ENCODE results near the gene TNIP2.
"Not testable (repeated sequence)": the region's sequence is repeated elsewhere in the genome, so short reads cannot be mapped to it uniquely, and the experiment has no call there.

The TNIP2 gene

DNA sequence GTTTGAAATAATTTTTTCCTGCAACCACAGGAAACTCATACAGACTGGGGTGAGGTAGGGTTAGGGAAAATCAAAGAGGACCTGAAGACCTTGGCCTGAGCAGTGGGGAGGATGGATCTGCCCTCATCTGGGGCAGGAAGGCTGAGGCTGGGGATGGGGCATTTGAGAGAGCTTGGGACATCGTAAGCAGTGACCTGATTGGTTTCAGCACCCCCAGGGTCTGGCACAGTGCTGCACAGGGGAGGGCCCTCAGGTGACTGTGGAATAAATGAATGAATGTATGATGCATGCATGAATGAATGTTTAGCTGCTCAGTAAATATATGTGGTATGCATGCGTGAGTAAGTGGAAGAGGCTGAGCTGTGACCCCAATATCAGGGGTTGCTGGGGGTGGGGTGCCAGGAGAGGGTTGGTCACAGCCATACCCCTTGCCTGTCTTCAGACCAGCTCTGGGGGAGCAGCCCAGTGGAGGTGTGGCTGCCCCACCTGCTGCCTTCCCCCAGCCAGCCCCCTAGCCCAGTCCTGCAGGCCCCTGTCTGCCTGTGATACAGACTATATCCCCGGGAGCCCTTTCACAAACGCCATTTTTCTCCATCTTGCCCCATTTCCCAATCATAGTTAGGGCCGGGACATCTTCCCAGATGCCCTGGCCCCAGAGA, 11.0 kb upstream of the TNIP2 start:
- Histone ChIP-seq H2BK120ac (ENCODE audit: insufficient read depth, low read length, poor library complexity) (no peak overlapping the region), H2AFZ (ENCODE audit: insufficient read depth, low read length, poor library complexity) (no peak overlapping the region), H3K79me2 (ENCODE audit: control insufficient read depth, insufficient read depth, low read length, poor library complexity) (no peaks in the 10 kb centered on the region), H2AK5ac (ENCODE audit: low read length) (no peak overlapping the region), H3K9me3 (ENCODE audit: insufficient read depth, low read depth, low read length) (no peaks in the 10 kb centered on the region), H3K27me3 (ENCODE audit: insufficient read depth, low read length) (no peaks in the 10 kb centered on the region), H4K91ac (ENCODE audit: low read depth, low read length) (no peak overlapping the region), H3K4me1 (ENCODE audit: control insufficient read depth in 1 of 2, insufficient read depth in 2 of 2, low read length in 2 of 2) (peaks cover 7 to 10% of the 10 kb centered on the region in 2 experiments), H3K36me3 (ENCODE audit: control insufficient read depth in 1 of 2, insufficient read depth in 2 of 2, low read length in 2 of 2) (no peaks in the 10 kb centered on the region), H3K4ac (ENCODE audit: low read depth, low read length) (no peak overlapping the region), H3K4me3 (ENCODE audit: low read depth, low read length) (no peak overlapping the region), H4K12ac (ENCODE audit: low read depth, low read length) (no peak overlapping the region), H2BK12ac (ENCODE audit: low read length) (no peak overlapping the region), H2BK5ac (ENCODE audit: low read depth, low read length, poor library complexity) (no peak overlapping the region), H3K9ac (ENCODE audit: low read length) (no peak overlapping the region), H3K79me1 (ENCODE audit: low read length) (no peaks in the 10 kb centered on the region), H3K23ac (ENCODE audit: low read length) (no peak overlapping the region), H3K18ac (ENCODE audit: low read length) (no peak overlapping the region), H3K27ac (ENCODE audit: low read depth, low read length) (no peak overlapping the region), H3K14ac (ENCODE audit: low read length) (no peak overlapping the region), H3K4me2 (ENCODE audit: low read length) (no peak overlapping the region), H4K8ac (ENCODE audit: low read depth, low read length) (no peak overlapping the region)
- no peak for DNase-seq
- WGBS (ENCODE audit: extremely low coverage, insufficient coverage, insufficient read length): no CpG with 5 or more reads among the region's 5 CpGs

- Histone ChIP-seq H3K27ac (ENCODE audit: low read depth, low read length) (no peak overlapping the region), H3K36me3 (ENCODE audit: control insufficient read depth in 1 of 2, insufficient read depth in 2 of 2, low read length in 2 of 2) (no peaks in the 10 kb centered on the region), H3K18ac (ENCODE audit: low read length) (no peak overlapping the region), H4K12ac (ENCODE audit: low read depth, low read length) (no peak overlapping the region), H3K9me3 (ENCODE audit: insufficient read depth, low read depth, low read length) (no peaks in the 10 kb centered on the region), H3K79me2 (ENCODE audit: control insufficient read depth, insufficient read depth, low read length, poor library complexity) (no peaks in the 10 kb centered on the region), H3K14ac (ENCODE audit: low read length) (no peak overlapping the region), H4K91ac (ENCODE audit: low read depth, low read length) (no peak overlapping the region), H3K4me1 (ENCODE audit: control insufficient read depth in 1 of 2, insufficient read depth in 2 of 2, low read length in 2 of 2) (peaks cover 7% of the 10 kb centered on the region in 2 experiments), H3K79me1 (ENCODE audit: low read length) (no peaks in the 10 kb centered on the region), H2AFZ (ENCODE audit: insufficient read depth, low read length, poor library complexity) (no peak overlapping the region), H3K9ac (ENCODE audit: low read length) (no peak overlapping the region), H3K4me3 (ENCODE audit: low read depth, low read length) (no peak overlapping the region), H2AK5ac (ENCODE audit: low read length) (no peak overlapping the region), H4K8ac (ENCODE audit: low read depth, low read length) (no peak overlapping the region), H2BK5ac (ENCODE audit: low read depth, low read length, poor library complexity) (no peak overlapping the region), H2BK120ac (ENCODE audit: insufficient read depth, low read length, poor library complexity) (no peak overlapping the region), H3K4me2 (ENCODE audit: low read length) (no peak overlapping the region), H3K27me3 (ENCODE audit: insufficient read depth, low read length) (no peaks in the 10 kb centered on the region), H3K23ac (ENCODE audit: low read length) (no peak overlapping the region), H3K4ac (ENCODE audit: low read depth, low read length) (no peak overlapping the region), H2BK12ac (ENCODE audit: low read length) (no peak overlapping the region)
- WGBS (ENCODE audit: extremely low coverage, insufficient coverage, insufficient read length): no CpG with 5 or more reads among the region's 12 CpGs
- no peak for DNase-seq
Observed at GRCh38 chr4:2765832-2766526, 9.8 kb upstream of the TNIP2 start.

- peak overlapping the region; percentile 84 for H4K8ac ChIP-seq (ENCODE audit: low read depth, low read length)
- H3K9me3 ChIP-seq (ENCODE audit: insufficient read depth, low read depth, low read length): no peaks in the 10 kb centered on the region
- peak overlapping the region; percentile 65 for H3K18ac ChIP-seq (ENCODE audit: low read length)
- peaks cover 1 to 2% of the 10 kb centered on the region in 2 experiments for H3K4me1 ChIP-seq (ENCODE audit: control insufficient read depth in 1 of 2, insufficient read depth in 2 of 2, low read length in 2 of 2)
- H2AK5ac ChIP-seq (ENCODE audit: low read length): peak overlapping the region; percentile 28
- H3K79me1 ChIP-seq (ENCODE audit: low read length): no peaks in the 10 kb centered on the region
- DNase-seq: no peak
- no peaks in the 10 kb centered on the region for H3K27me3 ChIP-seq (ENCODE audit: insufficient read depth, low read length)
- H2AFZ ChIP-seq (ENCODE audit: insufficient read depth, low read length, poor library complexity): peak overlapping the region; percentile 79
- H4K91ac ChIP-seq (ENCODE audit: low read depth, low read length): peak overlapping the region; percentile 80
- H3K27ac ChIP-seq (ENCODE audit: low read depth, low read length): no peak overlapping the region
- H3K14ac ChIP-seq (ENCODE audit: low read length): peak overlapping the region; percentile 81
- H2BK5ac ChIP-seq (ENCODE audit: low read depth, low read length, poor library complexity): no peak overlapping the region
- H3K9ac ChIP-seq (ENCODE audit: low read length): no peak overlapping the region
- H3K36me3 ChIP-seq (ENCODE audit: control insufficient read depth in 1 of 2, insufficient read depth in 2 of 2, low read length in 2 of 2): no peaks in the 10 kb centered on the region
- H3K23ac ChIP-seq (ENCODE audit: low read length): no peak overlapping the region
- H2BK120ac ChIP-seq (ENCODE audit: insufficient read depth, low read length, poor library complexity): peak overlapping the region; percentile 28
- peak overlapping the region; percentile 68 for H3K4me2 ChIP-seq (ENCODE audit: low read length)
- peak overlapping the region; percentile 3 for H2BK12ac ChIP-seq (ENCODE audit: low read length)
- no peaks in the 10 kb centered on the region for H3K79me2 ChIP-seq (ENCODE audit: control insufficient read depth, insufficient read depth, low read length, poor library complexity)
- H4K12ac ChIP-seq (ENCODE audit: low read depth, low read length): peak overlapping the region; percentile 86
- WGBS (ENCODE audit: extremely low coverage, insufficient coverage, insufficient read length): no CpG with 5 or more reads among the region's 23 CpGs
- H3K4ac ChIP-seq (ENCODE audit: low read depth, low read length): no peak overlapping the region
- H3K4me3 ChIP-seq (ENCODE audit: low read depth, low read length): no peak overlapping the region
Observed at GRCh38 chr4:2763511-2763967, 7.4 kb upstream of the TNIP2 start.

- H3K27ac ChIP-seq (ENCODE audit: low read depth, low read length); H4K12ac ChIP-seq (ENCODE audit: low read depth, low read length); H3K14ac ChIP-seq (ENCODE audit: low read length); H3K79me2 ChIP-seq (ENCODE audit: control insufficient read depth, insufficient read depth, low read length, poor library complexity); H3K9ac ChIP-seq (ENCODE audit: low read length); H3K23ac ChIP-seq (ENCODE audit: low read length); H2BK5ac ChIP-seq (ENCODE audit: low read depth, low read length, poor library complexity); H3K36me3 ChIP-seq (ENCODE audit: control insufficient read depth in 1 of 2, insufficient read depth in 2 of 2, low read length in 2 of 2); H2BK120ac ChIP-seq (ENCODE audit: insufficient read depth, low read length, poor library complexity); H3K79me1 ChIP-seq (ENCODE audit: low read length); H3K27me3 ChIP-seq (ENCODE audit: insufficient read depth, low read length); H3K9me3 ChIP-seq (ENCODE audit: insufficient read depth, low read depth, low read length); DNase-seq; H2BK12ac ChIP-seq (ENCODE audit: low read length); H3K18ac ChIP-seq (ENCODE audit: low read length); H3K4me2 ChIP-seq (ENCODE audit: low read length); H4K8ac ChIP-seq (ENCODE audit: low read depth, low read length); H2AK5ac ChIP-seq (ENCODE audit: low read length); H3K4me3 ChIP-seq (ENCODE audit: low read depth, low read length); H3K4ac ChIP-seq (ENCODE audit: low read depth, low read length); H3K4me1 ChIP-seq (ENCODE audit: control insufficient read depth in 1 of 2, insufficient read depth in 2 of 2, low read length in 2 of 2); H2AFZ ChIP-seq (ENCODE audit: insufficient read depth, low read length, poor library complexity): not testable (repeated sequence)
- WGBS (ENCODE audit: extremely low coverage, insufficient coverage, insufficient read length): no CpG with 5 or more reads among the region's 42 CpGs
- H4K91ac ChIP-seq (ENCODE audit: low read depth, low read length): peak overlapping the region; percentile 28
Observed at GRCh38 chr4:2762486-2763370, 6.6 kb upstream of the TNIP2 start.

All from trophoblast cell (in vitro differentiated cells and primary cell).